Liver (tissue), 9 donors: ENCODE data around the gene TOB1. TPM values are rescaled to one million over a fixed set of nuclear protein-coding genes. Genes with fewer than 3 reads are reported as not detected.

ENCODE experiments used
- DNase-seq: peaks from one replicate; pipeline ENCODE4 v3.0.0-alpha.2; 2017; ENCODE audit warnings: low spot score
- H3K27ac ChIP-seq, 2 donors: one replicate each; pipeline ENCODE4 v1.7.0; 2013; ENCODE audit warnings: inconsistent platforms in 2 of 2, low read length in 2 of 2, control low read depth in 1 of 2, low read depth in 1 of 2, mild to moderate bottlenecking in 1 of 2
- H3K27me3 ChIP-seq, 4 donors: one replicate each; pipeline versions ENCODE4 v1.6.1 to v1.7.0; 2013; ENCODE audit warnings: low read length in 3 of 4, inconsistent platforms in 1 of 4, mild to moderate bottlenecking in 1 of 4, moderate library complexity in 1 of 4; ENCODE audit not compliant: control insufficient read depth in 4 of 4, insufficient read depth in 4 of 4
- H3K36me3 ChIP-seq, 4 donors: one replicate each; pipeline versions ENCODE4 v1.6.1 to v1.7.0; 2013; ENCODE audit warnings: low read length in 3 of 4, mild to moderate bottlenecking in 3 of 4, low read depth in 1 of 4, moderate library complexity in 1 of 4; ENCODE audit not compliant: control insufficient read depth in 4 of 4, insufficient read depth in 3 of 4
- H3K4me1 ChIP-seq, 4 donors: one replicate each; pipeline versions ENCODE4 v1.6.1 to v1.7.0; 2013; ENCODE audit warnings: low read length in 3 of 4, mild to moderate bottlenecking in 3 of 4, moderate library complexity in 1 of 4; ENCODE audit not compliant: control insufficient read depth in 4 of 4, insufficient read depth in 4 of 4
- H3K4me3 ChIP-seq, 3 donors: one replicate each; pipeline versions ENCODE4 v1.6.1 to v1.7.0; 2013; ENCODE audit warnings: low read length in 3 of 3, control low read depth in 1 of 3, low read depth in 1 of 3, mild to moderate bottlenecking in 1 of 3
- H3K9ac ChIP-seq, 2 donors: one replicate each; pipeline ENCODE4 v1.7.0; 2013; ENCODE audit warnings: low read length in 2 of 2, mild to moderate bottlenecking in 2 of 2, moderate library complexity in 2 of 2, control low read depth in 1 of 2, low read depth in 1 of 2
- H3K9me3 ChIP-seq, 4 donors: one replicate each; pipeline versions ENCODE4 v1.6.1 to v1.7.0; 2013; ENCODE audit warnings: low read length in 3 of 4; ENCODE audit not compliant: control insufficient read depth in 4 of 4
- ATF3 ChIP-seq: IDR thresholded peaks from 2 replicates; pipeline ENCODE4 v1.6.1; 2016; ENCODE audit warnings: antibody characterized with exemption
- CTCF ChIP-seq: fragments of 150-350 bp; IDR thresholded peaks from 2 replicates; pipeline ENCODE4 v1.5.1; 2017; ENCODE audit warnings: improper control_type of control experiment, low read depth, low read length; ENCODE audit not compliant: missing input control
- EGR1 ChIP-seq, 2 donors: IDR thresholded peaks; 2 replicates each; pipeline ENCODE4 v1.6.1; 2016 to 2018; ENCODE audit warnings: antibody characterized with exemption in 2 of 2, low read depth in 2 of 2
- FOXA1 ChIP-seq: IDR thresholded peaks from 2 replicates; pipeline ENCODE4 v1.6.1; 2016; ENCODE audit warnings: antibody characterized with exemption
- FOXA2 ChIP-seq: IDR thresholded peaks from 2 replicates; pipeline ENCODE4 v1.6.1; 2016; ENCODE audit warnings: antibody characterized with exemption
- GABPA ChIP-seq, 2 donors: IDR thresholded peaks in 1 of 2; conservative IDR thresholded peaks in 1 of 2; 2 replicates each; pipeline ENCODE4 v1.6.1; 2016; ENCODE audit warnings: antibody characterized with exemption in 2 of 2, mild to moderate bottlenecking in 1 of 2, moderate library complexity in 1 of 2
- HNF4A ChIP-seq, 2 donors: conservative IDR thresholded peaks; 2 replicates each; pipeline ENCODE4 v1.6.1; 2016; ENCODE audit warnings: antibody characterized with exemption in 2 of 2, mild to moderate bottlenecking in 2 of 2
- HNF4G ChIP-seq: IDR thresholded peaks from 2 replicates; pipeline ENCODE4 v1.6.1; 2016; ENCODE audit warnings: antibody characterized with exemption
- JUND ChIP-seq, 2 donors: IDR thresholded peaks; 2 replicates each; pipeline ENCODE4 v1.6.1; 2016; ENCODE audit warnings: antibody characterized with exemption in 2 of 2
- MAX ChIP-seq: IDR thresholded peaks from 2 replicates; pipeline ENCODE4 v1.6.1; 2016; ENCODE audit warnings: antibody characterized with exemption
- NR2F2 ChIP-seq: IDR thresholded peaks from 2 replicates; pipeline ENCODE4 v1.6.1; 2016; ENCODE audit warnings: antibody characterized with exemption
- REST ChIP-seq: IDR thresholded peaks from 2 replicates; pipeline ENCODE4 v1.6.1; 2016; ENCODE audit warnings: antibody characterized with exemption, mild to moderate bottlenecking
- RXRA ChIP-seq, 2 donors: IDR thresholded peaks; 2 replicates each; pipeline ENCODE4 v1.6.1; 2017 to 2018; ENCODE audit warnings: antibody characterized with exemption in 2 of 2, mild to moderate bottlenecking in 1 of 2
- SP1 ChIP-seq: IDR thresholded peaks from 2 replicates; pipeline ENCODE4 v1.6.1; 2018; ENCODE audit warnings: antibody characterized with exemption, mild to moderate bottlenecking
- TAF1 ChIP-seq: conservative IDR thresholded peaks from 2 replicates; pipeline ENCODE4 v1.6.1; 2016; ENCODE audit warnings: antibody characterized with exemption, mild to moderate bottlenecking
- YY1 ChIP-seq: IDR thresholded peaks from 2 replicates; pipeline ENCODE4 v1.6.1; 2016; ENCODE audit warnings: antibody characterized with exemption, mild to moderate bottlenecking
- ZBTB33 ChIP-seq: IDR thresholded peaks from 2 replicates; pipeline ENCODE4 v1.6.1; 2016; ENCODE audit warnings: antibody characterized with exemption
- WGBS: extraction: QIAGEN DNeasy Blood & Tissue Kit; methylation state at CpG from one replicate; pipeline ENCODE4 v1.1.7; 2013; 5-methylcytosine and 5-hydroxymethylcytosine counted together
- polyA plus RNA-seq, 2 donors: library from polyadenylated mRNA; stranded (reverse) in 1 of 2; unstranded in 1 of 2; fragments of 200-250 nt in 1 of 2; fragments of >200 nt in 1 of 2; fragmentation: Nextera tagmentation in 1 of 2; extraction: Ambion mirVana in 1 of 2; gene quantifications; one replicate each; pipeline versions ENCODE4 v1.2.1 to v1.2.3, GENCODE V29; 2013 to 2015
- total RNA-seq, 2 donors: library from RNA; depleted of rRNA; stranded (reverse); fragments of >200 nt; gene quantifications; one replicate each; pipeline ENCODE4 v1.2.3, GENCODE V29; 2014
- donor health status: healthy.
- donor health status: healthy.
- donor health status: healthy.
- donor health status: healthy.
- donor health status: healthy.

TOB1 gene
- total and polyA plus RNA-seq, 4 donors: 10.2 to 132 (median 37.8) TPM

GRCh38 chr17:50822550-50822949, 43.6 kb downstream of the TOB1 start:
- Histone ChIP-seq H3K27ac (no peak overlapping the region), H3K9ac (no peak overlapping the region), H3K4me1 (peaks cover 0 to 5% (median under 1%) of the 10 kb centered on the region in 4 donors), H3K4me3 (no peak overlapping the region), H3K36me3 (no peaks in the 10 kb centered on the region), H3K9me3 (no peaks in the 10 kb centered on the region), H3K27me3 (no peaks in the 10 kb centered on the region)
- no peak for TF ChIP-seq NR2F2
- no peak for TF ChIP-seq ATF3
- no peak for TF ChIP-seq RXRA (IDR thresholded peaks at IDR 0.05)
- no peak for TF ChIP-seq ZBTB33
- no peak for TF ChIP-seq SP1
- TF ChIP-seq FOXA2: no peak
- no peak for TF ChIP-seq REST
- TF ChIP-seq HNF4G: no peak
- no peak for TF ChIP-seq CTCF
- TF ChIP-seq GABPA (IDR thresholded peaks at IDR 0.05 in 1 of 2, conservative IDR thresholded peaks at IDR 0.05 in 1 of 2): no peak
- no peak for TF ChIP-seq TAF1
- TF ChIP-seq HNF4A (conservative IDR thresholded peaks at IDR 0.05): no peak
- no peak for TF ChIP-seq YY1
- TF ChIP-seq EGR1 (IDR thresholded peaks at IDR 0.05; ENCODE audit: low read depth in 2 of 2): no peak
- WGBS: 94% methylated on average over 2 of the region's 2 CpGs
- DNase-seq: no peak

- 73% methylated on average over 10 of the region's 10 CpGs for WGBS
- H3K9ac ChIP-seq: no peak overlapping the region
- H3K4me3 ChIP-seq: no peak overlapping the region
- H3K36me3 ChIP-seq: no peaks in the 10 kb centered on the region
- H3K9me3 ChIP-seq: no peaks in the 10 kb centered on the region
- H3K27me3 ChIP-seq: no peaks in the 10 kb centered on the region
- no peak overlapping the region for H3K27ac ChIP-seq
- DNase-seq: no peak
- H3K4me1 ChIP-seq: peaks cover 3 to 10% (median 6%) of the 10 kb centered on the region in 4 donors
- TF ChIP-seq EGR1 (IDR thresholded peaks at IDR 0.05; ENCODE audit: low read depth in 2 of 2) (no peak), TAF1 (no peak), GABPA (IDR thresholded peaks at IDR 0.05 in 1 of 2, conservative IDR thresholded peaks at IDR 0.05 in 1 of 2) (no peak), JUND (IDR thresholded peaks at IDR 0.05) (no peak), ATF3 (no peak), YY1 (no peak), MAX (no peak), HNF4A (conservative IDR thresholded peaks at IDR 0.05) (no peak), RXRA (IDR thresholded peaks at IDR 0.05) (no peak), FOXA1 (no peak), CTCF (no peak), ZBTB33 (no peak), SP1 (no peak)
Measured at GRCh38 chr17:50820651-50821050, 45.5 kb downstream of the TOB1 start.
